ENCODE results near the gene TMEM212. TPM values are rescaled to one million over a fixed set of nuclear protein-coding genes. Genes with fewer than 3 reads are reported as not detected.

Gene TMEM212
- total RNA-seq, 1 experiment from 2014 or later: not detected

DNA sequence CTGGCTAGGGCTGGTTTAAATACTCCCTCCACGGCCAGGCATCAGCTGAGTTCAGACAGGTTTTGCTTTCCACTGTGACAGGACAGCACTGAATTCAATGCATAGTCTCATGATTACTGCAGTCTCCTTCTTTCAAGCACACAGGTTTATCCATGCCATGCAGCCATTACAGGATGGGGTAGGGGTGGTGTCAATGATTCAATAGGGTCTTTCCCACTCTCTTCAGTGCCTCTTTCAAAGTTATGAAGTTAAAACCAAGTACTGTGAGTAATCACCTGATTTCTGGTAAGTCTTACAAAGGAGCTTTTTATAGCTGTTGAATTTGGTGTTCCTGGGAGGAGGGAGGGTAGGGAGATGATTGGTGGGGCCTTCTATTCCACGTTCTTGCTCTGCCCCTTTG lies 47.2 kb downstream of the TMEM212 start:
- Histone ChIP-seq H2BK15ac (ENCODE audit: low read depth, low read length) (no peak overlapping the region), H4K5ac (ENCODE audit: insufficient read length, low read depth, low read length) (no peak overlapping the region), H3K4me1 (ENCODE audit: insufficient read depth, low read length) (peaks cover 2% of the 10 kb centered on the region; the same call in 1 of the 2 replicates), H2AK5ac (ENCODE audit: insufficient read length, low read length) (no peak overlapping the region), H2AFZ (ENCODE audit: low read length) (no peak overlapping the region), H2BK12ac (ENCODE audit: insufficient read length, low read depth, low read length) (no peak overlapping the region), H3T11ph (ENCODE audit: low read length) (no peak overlapping the region), H2BK120ac (ENCODE audit: low read depth, low read length, poor library complexity, severe bottlenecking) (no peak overlapping the region), H4K8ac (replicated peaks; ENCODE audit: insufficient read length, low read depth, low read length) (no peak overlapping the region), H4K91ac (ENCODE audit: insufficient read length, low read depth, low read length) (no peak overlapping the region), H2BK5ac (ENCODE audit: insufficient read length, low read length) (no peak overlapping the region), H2BK20ac (ENCODE audit: low read depth, low read length, poor library complexity, severe bottlenecking) (no peak overlapping the region), H3K23ac (ENCODE audit: insufficient read length, low read depth, low read length) (no peak overlapping the region), H4K20me1 (ENCODE audit: control insufficient read depth, insufficient read depth, insufficient read length) (no peaks in the 10 kb centered on the region), H3K79me1 (ENCODE audit: insufficient read depth, low read depth, low read length, poor library complexity, severe bottlenecking) (no peaks in the 10 kb centered on the region), H3K79me2 (ENCODE audit: insufficient read depth, low read length) (no peaks in the 10 kb centered on the region), H3K4ac (ENCODE audit: low read depth, low read length) (no peak overlapping the region), H3K23me2 (ENCODE audit: insufficient read length, low read depth, low read length, poor library complexity, severe bottlenecking) (no peaks in the 10 kb centered on the region), H3K4me2 (ENCODE audit: insufficient read depth, insufficient read length, low read length) (no peak overlapping the region), H3K9me3 (ENCODE audit: control insufficient read depth, low read depth, low read length) (no peaks in the 10 kb centered on the region), H3K56ac (ENCODE audit: insufficient read length, low read depth, low read length) (no peak overlapping the region), H3K14ac (ENCODE audit: insufficient read depth, low read length) (no peak overlapping the region), H3K27me3 (ENCODE audit: insufficient read depth, low read length) (no peaks in the 10 kb centered on the region), H3K18ac (ENCODE audit: insufficient read length, low read depth, low read length) (no peak overlapping the region), H3K27ac (ENCODE audit: insufficient read length, low read depth, low read length) (no peak overlapping the region), H3K9ac (ENCODE audit: extremely low read depth, insufficient read length, low read length) (no peak overlapping the region)
- peaks cover 0 to 9% (median 9%) of the 10 kb centered on the region in 3 experiments; a peak in 3 of 7 replicates for H3K36me3 Mint-ChIP-seq (ENCODE audit: insufficient read depth in 1 of 3, low read depth in 3 of 3)
- peaks cover 3 to 15% of the 10 kb centered on the region in 2 experiments; a peak in 4 of 5 replicates for H3K9me3 Mint-ChIP-seq
- peaks cover 2 to 11% of the 10 kb centered on the region in 2 experiments; a peak in 3 of 4 replicates for H3K4me1 Mint-ChIP-seq
- no peak overlapping the region for H3K4me3 Mint-ChIP-seq
- H3K27me3 Mint-ChIP-seq (ENCODE audit: low read depth): no peaks in the 10 kb centered on the region; the same call in 1 of the 2 replicates
- TF ChIP-seq, protein P1, sequence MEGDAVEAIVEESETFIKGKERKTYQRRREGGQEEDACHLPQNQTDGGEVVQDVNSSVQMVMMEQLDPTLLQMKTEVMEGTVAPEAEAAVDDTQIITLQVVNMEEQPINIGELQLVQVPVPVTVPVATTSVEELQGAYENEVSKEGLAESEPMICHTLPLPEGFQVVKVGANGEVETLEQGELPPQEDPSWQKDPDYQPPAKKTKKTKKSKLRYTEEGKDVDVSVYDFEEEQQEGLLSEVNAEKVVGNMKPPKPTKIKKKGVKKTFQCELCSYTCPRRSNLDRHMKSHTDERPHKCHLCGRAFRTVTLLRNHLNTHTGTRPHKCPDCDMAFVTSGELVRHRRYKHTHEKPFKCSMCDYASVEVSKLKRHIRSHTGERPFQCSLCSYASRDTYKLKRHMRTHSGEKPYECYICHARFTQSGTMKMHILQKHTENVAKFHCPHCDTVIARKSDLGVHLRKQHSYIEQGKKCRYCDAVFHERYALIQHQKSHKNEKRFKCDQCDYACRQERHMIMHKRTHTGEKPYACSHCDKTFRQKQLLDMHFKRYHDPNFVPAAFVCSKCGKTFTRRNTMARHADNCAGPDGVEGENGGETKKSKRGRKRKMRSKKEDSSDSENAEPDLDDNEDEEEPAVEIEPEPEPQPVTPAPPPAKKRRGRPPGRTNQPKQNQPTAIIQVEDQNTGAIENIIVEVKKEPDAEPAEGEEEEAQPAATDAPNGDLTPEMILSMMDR (conservative IDR thresholded peaks at IDR 0.05): no peak
- H3K27ac Mint-ChIP-seq: no peak overlapping the region; a peak in 1 of 7 replicates
- DNase-seq: no peak
- no CpG with 5 or more reads among the region's 2 CpGs for WGBS (ENCODE audit: extremely low coverage, insufficient read length, low lambda C conversion rate)

Data from H9 (cell line).